ENCODE data around the gene PBX4.

DNA sequence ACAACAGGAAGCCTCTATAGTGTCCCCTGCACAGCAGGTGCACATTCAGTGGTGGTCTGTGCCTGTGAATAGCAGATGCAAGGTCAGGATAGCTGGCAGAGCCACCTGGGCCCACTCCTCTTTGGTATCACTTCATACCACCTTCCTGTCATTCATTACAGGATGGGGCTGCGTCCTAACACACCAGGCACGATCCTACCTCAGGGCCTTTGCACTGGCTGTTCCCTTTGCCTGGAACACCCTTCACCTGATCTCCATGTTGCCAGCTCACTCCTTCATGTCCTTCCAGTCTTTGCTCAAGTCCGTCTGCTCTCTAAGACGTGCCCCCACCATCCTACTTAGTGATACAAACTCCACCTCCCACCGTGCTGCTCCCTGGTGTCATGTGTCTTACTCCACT, 14.2 kb upstream of the PBX4 start:
- TF ChIP-seq TAF1 (IDR thresholded peaks at IDR 0.05; ENCODE audit: borderline replicate concordance, low read depth, low read length) (no peak), POLR2AphosphoS5 (IDR thresholded peaks at IDR 0.05; ENCODE audit: low read depth, low read length) (no peak), POLR2A (IDR thresholded peaks at IDR 0.05; ENCODE audit: low read depth, low read length) (no peak)
